GM15510 (cell line): Measurements from ENCODE around the gene UPP1.

Source experiments
- POLR2A ChIP-seq: IDR thresholded peaks from 3 replicates; pipeline ENCODE4 v1.6.1; 2011; ENCODE audit warnings: borderline replicate concordance; ENCODE audit not compliant: insufficient read length; ENCODE audit errors: extremely low read depth

Gene UPP1

GRCh38 chr7:48074204-48074654, 14.8 kb upstream of the UPP1 start:
- TF ChIP-seq POLR2A = no peak

- TF ChIP-seq POLR2A = no peak
Measured at GRCh38 chr7:48077423-48077822, 11.6 kb upstream of the UPP1 start.

GRCh38 chr7:48078470-48078869, 10.6 kb upstream of the UPP1 start:
- TF ChIP-seq POLR2A = no peak

- TF ChIP-seq POLR2A = no peak
Measured at GRCh38 chr7:48083114-48083830, 5.8 kb upstream of the UPP1 start.

GRCh38 chr7:48084727-48085432, 4.2 kb upstream of the UPP1 start:
- peak; percentile 34 for TF ChIP-seq POLR2A

GRCh38 chr7:48085433-48085791, 3.7 kb upstream of the UPP1 start:
- no peak for TF ChIP-seq POLR2A

- no peak for TF ChIP-seq POLR2A
Measured at GRCh38 chr7:48085942-48086341, 3.1 kb upstream of the UPP1 start.

- TF ChIP-seq POLR2A = peak; percentile 48
Measured at GRCh38 chr7:48087349-48087748, 1.7 kb upstream of the UPP1 start.

- peak; percentile 58 for TF ChIP-seq POLR2A
Measured at GRCh38 chr7:48088559-48089045, 463 bp upstream of the UPP1 start.

- no peak for TF ChIP-seq POLR2A
Measured at GRCh38 chr7:48090095-48090805, 1.2 kb downstream of the UPP1 start.

- no peak for TF ChIP-seq POLR2A
Measured at GRCh38 chr7:48091506-48092433, 2.7 kb downstream of the UPP1 start.

- TF ChIP-seq POLR2A = no peak
Measured at GRCh38 chr7:48094861-48095293, 5.8 kb downstream of the UPP1 start.

GRCh38 chr7:48096273-48096672, 7.2 kb downstream of the UPP1 start:
- no peak for TF ChIP-seq POLR2A

- TF ChIP-seq POLR2A = no peak
Measured at GRCh38 chr7:48097521-48098231, 8.6 kb downstream of the UPP1 start.
